HEK293 (cell line): ENCODE data around the gene ZFPL1.

Source experiments
- ATF2 ChIP-seq: fragments of 450-650 bp; formaldehyde crosslinking; IDR thresholded peaks from 2 replicates; pipeline ENCODE4 v1.5.1; 2016; ENCODE audit warnings: missing biosample characterization, missing genetic modification characterization, low read depth
- GLI4 ChIP-seq: fragments of 450-650 bp; formaldehyde crosslinking; IDR thresholded peaks from 2 replicates; pipeline ENCODE4 v1.5.1; 2016; ENCODE audit warnings: missing biosample characterization, missing genetic modification characterization
- GLIS1 ChIP-seq: fragments of 450-650 bp; formaldehyde crosslinking; IDR thresholded peaks from 2 replicates; pipeline ENCODE4 v1.5.1; 2016; ENCODE audit warnings: missing biosample characterization, missing genetic modification characterization
- GLIS2 ChIP-seq: fragments of 450-650 bp; formaldehyde crosslinking; IDR thresholded peaks from 2 replicates; pipeline ENCODE4 v1.5.1; 2016; ENCODE audit warnings: missing biosample characterization, missing genetic modification characterization
- IKZF3 ChIP-seq: fragments of 450-650 bp; IDR thresholded peaks from 2 replicates; pipeline ENCODE4 v1.5.0; 2018; ENCODE audit warnings: missing biosample characterization, mild to moderate bottlenecking, missing genetic modification characterization, moderate library complexity
- KLF8 ChIP-seq: fragments of 450-650 bp; formaldehyde crosslinking; IDR thresholded peaks from 2 replicates; pipeline ENCODE4 v1.5.1; 2016; ENCODE audit warnings: missing biosample characterization, missing genetic modification characterization
- MZF1 ChIP-seq: fragments of 450-650 bp; formaldehyde crosslinking; IDR thresholded peaks from 2 replicates; pipeline ENCODE4 v1.5.1; 2017; ENCODE audit warnings: missing biosample characterization, missing genetic modification characterization, borderline replicate concordance
- OVOL3 ChIP-seq: fragments of 450-650 bp; formaldehyde crosslinking; IDR thresholded peaks from 2 replicates; pipeline ENCODE4 v1.5.1; 2016; ENCODE audit warnings: missing biosample characterization, missing genetic modification characterization
- REPIN1 ChIP-seq: fragments of 450-650 bp; formaldehyde crosslinking; IDR thresholded peaks from 2 replicates; pipeline ENCODE4 v1.5.1; 2017; ENCODE audit warnings: missing biosample characterization, missing genetic modification characterization, low read depth
- SCRT2 ChIP-seq: fragments of 450-650 bp; formaldehyde crosslinking; IDR thresholded peaks from 2 replicates; pipeline ENCODE4 v1.5.1; 2016; ENCODE audit warnings: missing biosample characterization, missing genetic modification characterization
- SP3 ChIP-seq: fragments of 450-650 bp; formaldehyde crosslinking; IDR thresholded peaks from 2 replicates; pipeline ENCODE4 v1.5.1; 2016; ENCODE audit warnings: missing biosample characterization, missing genetic modification characterization
- SP7 ChIP-seq: fragments of 450-650 bp; formaldehyde crosslinking; IDR thresholded peaks from 2 replicates; pipeline ENCODE4 v1.5.1; 2016; ENCODE audit warnings: missing biosample characterization, missing genetic modification characterization
- YY2 ChIP-seq: fragments of 450-650 bp; formaldehyde crosslinking; IDR thresholded peaks from 2 replicates; pipeline ENCODE4 v1.5.1; 2016; ENCODE audit warnings: missing biosample characterization, missing genetic modification characterization
- ZBTB26 ChIP-seq: fragments of 450-650 bp; formaldehyde crosslinking; optimal IDR thresholded peaks from 2 replicates; pipeline ENCODE3; 2016; ENCODE audit warnings: missing biosample characterization, mild to moderate bottlenecking, missing genetic modification characterization
- ZBTB48 ChIP-seq: fragments of 450-650 bp; formaldehyde crosslinking; IDR thresholded peaks from 2 replicates; pipeline ENCODE4 v1.5.1; 2016; ENCODE audit warnings: missing biosample characterization, missing genetic modification characterization
- ZBTB6 ChIP-seq: fragments of 450-650 bp; formaldehyde crosslinking; IDR thresholded peaks from 2 replicates; pipeline ENCODE4 v1.5.1; 2017; ENCODE audit warnings: missing biosample characterization, missing genetic modification characterization
- ZFP3 ChIP-seq: fragments of 450-650 bp; formaldehyde crosslinking; IDR thresholded peaks from 2 replicates; pipeline ENCODE4 v1.5.1; 2016; ENCODE audit warnings: low read depth, missing biosample characterization, missing genetic modification characterization
- ZNF157 ChIP-seq: fragments of 450-650 bp; formaldehyde crosslinking; IDR thresholded peaks from 2 replicates; pipeline ENCODE4 v1.5.1; 2016; ENCODE audit warnings: missing biosample characterization, missing genetic modification characterization
- ZNF280C ChIP-seq: fragments of 450-650 bp; formaldehyde crosslinking; IDR thresholded peaks from 2 replicates; pipeline ENCODE4 v1.5.1; 2016; ENCODE audit warnings: missing biosample characterization, missing genetic modification characterization
- ZNF280D ChIP-seq: fragments of 450-650 bp; formaldehyde crosslinking; IDR thresholded peaks from 2 replicates; pipeline ENCODE4 v1.5.1; 2016; ENCODE audit warnings: missing biosample characterization, missing genetic modification characterization
- ZNF544 ChIP-seq: fragments of 450-650 bp; formaldehyde crosslinking; IDR thresholded peaks from 2 replicates; pipeline ENCODE4 v1.5.0; 2017; ENCODE audit warnings: missing biosample characterization, missing genetic modification characterization
- ZNF561 ChIP-seq: fragments of 450-650 bp; IDR thresholded peaks from 2 replicates; pipeline ENCODE4 v1.5.1; 2018; ENCODE audit warnings: missing biosample characterization, missing genetic modification characterization, borderline replicate concordance
- ZNF585B ChIP-seq: fragments of 450-650 bp; formaldehyde crosslinking; IDR thresholded peaks from 2 replicates; pipeline ENCODE4 v1.5.1; 2016; ENCODE audit warnings: missing biosample characterization, missing genetic modification characterization
- ZNF629 ChIP-seq: fragments of 450-650 bp; formaldehyde crosslinking; IDR thresholded peaks from 2 replicates; pipeline ENCODE4 v1.5.1; 2017; ENCODE audit warnings: missing biosample characterization, missing genetic modification characterization
- ZNF660 ChIP-seq: fragments of 450-650 bp; IDR thresholded peaks from 2 replicates; pipeline ENCODE4 v1.5.1; 2018; ENCODE audit warnings: missing biosample characterization, mild to moderate bottlenecking, missing genetic modification characterization
- ZNF707 ChIP-seq: fragments of 450-650 bp; formaldehyde crosslinking; IDR thresholded peaks from 2 replicates; pipeline ENCODE4 v1.5.1; 2016; ENCODE audit warnings: missing biosample characterization, missing genetic modification characterization
- ZSCAN16 ChIP-seq: fragments of 450-650 bp; formaldehyde crosslinking; IDR thresholded peaks from 2 replicates; pipeline ENCODE4 v1.5.1; 2016; ENCODE audit warnings: missing biosample characterization, missing genetic modification characterization
- ZSCAN30 ChIP-seq: fragments of 450-650 bp; IDR thresholded peaks from 2 replicates; pipeline ENCODE4 v1.5.1; 2018; ENCODE audit warnings: missing biosample characterization, mild to moderate bottlenecking, missing genetic modification characterization, moderate library complexity

Gene ZFPL1

GRCh38 chr11:65083834-65084597 is at the start of gene ZFPL1, which contains the start of gene CDCA5 (continued):
- peak; percentile 72 for TF ChIP-seq ZBTB26
- peak; percentile 23; the same call in 1 of the 2 replicates for TF ChIP-seq GLIS1 (tag by site-specific recombination)
- TF ChIP-seq GLIS2 (tag by site-specific recombination): no peak
- peak; percentile 95 for TF ChIP-seq ZNF629 (tag by site-specific recombination)
- TF ChIP-seq ZNF660 (tag by site-specific recombination): no peak
- no peak for TF ChIP-seq ZNF707 (tag by site-specific recombination)
- no peak for TF ChIP-seq ZBTB6 (tag by site-specific recombination)
- TF ChIP-seq ZSCAN16 (tag by site-specific recombination): no peak
- TF ChIP-seq IKZF3: no peak
- TF ChIP-seq GLI4: no peak
- peak; percentile 97 for TF ChIP-seq SP3 (tag by site-specific recombination)
- peak; percentile 65; the same call in 1 of the 2 replicates for TF ChIP-seq SP7 (tag by site-specific recombination)
- peak; percentile 96 for TF ChIP-seq ATF2 (tag by site-specific recombination)
- TF ChIP-seq MZF1 (tag by site-specific recombination): no peak
- peak; percentile 46; the same call in 1 of the 2 replicates for TF ChIP-seq ZNF561 (tag by site-specific recombination)
- TF ChIP-seq ZNF280C: no peak
- peak; percentile 95 for TF ChIP-seq OVOL3 (tag by site-specific recombination)
- no peak for TF ChIP-seq ZNF157 (tag by site-specific recombination)
- 0 out of 2 replicates have a peak, but pooled peaks have one; percentile 13 for TF ChIP-seq YY2 (tag by site-specific recombination)
- no peak for TF ChIP-seq ZNF585B (tag by site-specific recombination)
- TF ChIP-seq KLF8: peak; percentile 94
- no peak for TF ChIP-seq ZNF280D (tag by site-specific recombination)
- TF ChIP-seq SCRT2 (tag by site-specific recombination): no peak
- TF ChIP-seq REPIN1: no peak
- TF ChIP-seq ZSCAN30 (tag by site-specific recombination): peak; percentile 83
- TF ChIP-seq ZBTB48 (tag by site-specific recombination): peak; percentile 88
- TF ChIP-seq ZFP3: no peak
- TF ChIP-seq ZNF544 (tag by site-specific recombination): no peak
- TF ChIP-seq, all 188 proteins: peak for 42
